Measurements from ENCODE around the gene TMEM182.

Gene TMEM182

DNA sequence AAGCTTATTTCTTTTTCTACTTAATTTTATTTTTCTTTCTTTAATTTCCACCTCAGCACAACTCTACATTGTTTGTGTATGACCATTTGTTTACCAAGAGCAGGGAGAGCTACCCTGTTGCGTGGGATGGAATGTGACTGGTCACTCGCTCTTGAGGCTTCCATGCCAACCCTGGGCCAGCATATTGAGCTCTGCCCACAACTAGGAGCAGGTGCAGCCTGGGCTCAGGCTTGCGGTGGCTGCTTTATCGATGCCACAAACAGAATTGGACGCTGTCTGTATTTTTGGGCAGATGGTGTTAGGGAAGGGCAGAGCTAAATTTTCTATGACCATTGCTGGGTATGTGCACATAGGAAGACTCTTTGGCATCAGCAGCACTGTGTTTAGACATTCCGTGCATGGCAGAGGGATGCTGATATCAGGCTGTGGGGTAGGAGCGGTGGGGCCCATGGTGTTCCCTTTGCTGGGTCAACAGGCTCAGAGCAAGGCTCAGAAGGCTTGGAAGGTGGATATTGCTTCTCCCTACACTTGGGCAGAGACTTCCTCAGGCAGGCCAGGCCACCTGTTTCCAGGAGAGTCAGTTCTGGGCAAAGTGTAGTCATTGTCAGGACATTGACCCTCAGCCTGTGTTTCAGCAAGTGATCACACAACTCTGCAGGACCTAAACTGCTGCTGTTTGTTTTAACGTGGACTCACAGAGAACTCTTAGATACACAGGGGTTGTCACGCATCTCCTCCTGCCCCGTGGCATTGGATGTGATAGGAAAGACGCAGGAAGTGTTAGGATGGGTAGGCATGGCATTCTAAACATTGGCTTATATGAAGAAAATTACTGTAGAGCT is 40.2 kb downstream of the TMEM182 start:
- DNase-seq (ENCODE audit: low read depth) = no peak

DNA sequence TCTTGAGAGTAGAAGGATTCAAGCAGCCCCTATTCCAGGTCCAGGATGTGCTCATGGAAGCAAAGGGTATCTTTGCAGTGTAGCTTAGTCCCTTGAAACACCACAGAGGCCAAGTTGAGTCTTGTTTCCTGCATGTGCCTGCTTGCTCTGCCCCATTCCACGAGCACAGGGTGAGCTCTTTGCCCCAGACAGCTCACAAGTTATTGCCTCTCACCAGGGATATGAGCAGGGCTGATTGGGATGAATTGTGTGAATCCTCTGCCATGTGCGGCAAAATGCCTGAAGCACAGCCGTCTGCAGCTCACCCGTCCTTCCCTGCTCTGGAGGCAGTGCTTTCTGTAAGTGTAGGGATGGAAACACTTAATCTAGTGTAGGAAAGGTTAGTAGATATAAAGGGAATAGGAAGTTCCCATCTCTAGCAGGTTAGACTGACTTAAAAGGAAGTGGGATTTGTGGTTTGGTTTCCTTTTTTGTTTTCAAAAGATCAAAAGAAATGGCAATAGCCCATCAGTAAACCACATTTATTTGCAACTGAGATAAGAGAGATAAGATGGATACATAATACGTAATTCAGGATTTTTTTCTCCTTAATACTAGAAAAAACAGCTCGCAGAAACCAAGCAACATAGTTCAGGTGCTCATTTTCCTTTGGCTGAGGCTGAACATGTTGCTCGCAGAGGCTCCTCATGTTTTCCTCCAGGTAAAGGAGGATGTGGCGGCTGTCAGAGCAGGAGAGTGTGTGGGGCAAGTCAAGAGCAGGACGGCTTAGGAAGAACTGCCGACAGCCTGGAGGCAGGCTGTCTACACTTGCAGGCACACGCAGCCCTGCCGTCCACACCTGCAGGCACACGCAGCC is 41.4 kb downstream of the TMEM182 start:
- DNase-seq (ENCODE audit: low read depth) = no peak

DNA sequence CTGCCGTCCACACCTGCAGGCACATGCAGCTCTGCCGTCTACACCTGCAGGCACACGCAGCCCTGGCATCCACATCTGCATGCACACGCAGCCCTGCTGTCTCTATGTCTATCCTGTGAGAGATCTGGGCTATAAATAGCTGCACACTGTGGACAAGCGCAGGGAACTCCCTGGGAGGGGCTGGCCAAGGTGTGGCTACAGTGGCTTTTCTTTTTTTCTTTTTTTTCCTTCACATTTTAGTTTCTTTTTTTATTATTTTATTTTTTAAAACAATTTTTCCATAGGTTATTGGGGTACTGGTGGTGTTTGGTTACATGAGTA is 42.0 kb downstream of the TMEM182 start:
- no peak for DNase-seq (ENCODE audit: low read depth)

DNA sequence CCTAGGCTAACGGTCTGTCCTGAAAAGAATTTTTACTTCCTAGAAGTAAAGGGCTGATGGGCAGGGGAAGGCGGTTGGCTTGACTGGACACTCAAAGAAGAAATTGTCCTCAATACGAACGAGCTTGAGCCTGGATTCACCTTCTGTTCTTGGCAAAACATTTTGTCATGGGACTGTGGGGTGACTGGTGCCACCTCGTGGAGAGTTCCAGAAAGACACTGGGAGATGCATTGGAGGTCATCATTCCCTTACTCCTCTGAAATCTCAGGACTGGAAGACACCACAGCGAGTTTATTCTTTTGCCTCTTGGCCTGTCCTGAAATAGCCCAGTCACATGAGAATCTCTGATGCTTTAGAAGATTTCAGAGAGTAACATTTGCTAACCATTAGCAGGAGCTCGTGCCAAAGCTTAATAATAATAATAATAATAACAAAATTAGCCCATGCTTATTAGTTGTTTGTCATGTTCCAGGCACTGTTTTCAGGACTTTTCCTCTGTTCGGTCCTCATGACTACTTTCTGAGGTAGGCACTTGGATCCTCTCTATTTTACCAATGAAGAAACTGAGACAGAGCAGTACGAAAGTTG is 44.5 kb downstream of the TMEM182 start:
- DNase-seq (ENCODE audit: low read depth) = peak; percentile 59

DNA sequence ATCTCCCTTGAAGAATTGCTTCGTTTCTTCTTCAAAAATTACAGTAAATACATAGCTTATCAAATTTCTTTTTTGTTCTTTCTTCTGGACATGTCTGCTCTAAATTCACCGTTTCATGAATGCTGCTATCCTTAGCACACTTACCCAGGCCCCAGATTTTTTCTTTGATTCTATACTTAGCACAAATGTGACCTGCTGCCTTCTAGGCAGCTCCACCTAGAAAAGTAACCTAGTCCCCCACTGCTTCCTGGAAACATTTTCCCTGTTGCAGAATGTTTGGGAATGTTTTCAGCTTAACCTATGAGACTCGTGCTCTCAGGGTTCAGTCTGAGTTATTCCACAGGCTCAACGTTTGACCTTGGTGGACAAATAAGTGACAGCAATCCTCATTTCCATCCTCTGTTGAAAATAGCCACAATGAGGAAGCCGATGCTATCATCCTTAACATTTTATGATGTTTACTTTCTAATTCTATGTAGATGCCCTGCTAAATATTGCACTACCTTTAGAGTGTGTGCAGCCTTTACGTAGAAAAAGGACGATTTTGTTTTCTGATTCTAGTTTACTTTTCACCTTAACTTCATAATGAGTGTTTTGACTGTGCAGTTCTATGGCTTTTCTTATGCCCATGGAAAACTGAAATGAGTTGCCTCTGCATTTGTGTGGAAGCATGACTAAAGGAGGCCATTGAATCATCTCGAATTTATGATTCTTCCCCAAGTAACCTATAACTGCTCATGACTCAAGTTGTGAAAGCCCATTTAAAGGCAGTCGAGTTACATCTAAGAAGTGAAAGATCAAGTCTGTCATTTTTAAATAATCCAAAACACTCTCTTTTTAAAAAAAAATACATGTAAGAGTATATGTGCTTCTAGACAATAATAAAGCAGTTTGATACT is 47.7 kb downstream of the TMEM182 start:
- DNase-seq (ENCODE audit: low read depth) = no peak

DNA sequence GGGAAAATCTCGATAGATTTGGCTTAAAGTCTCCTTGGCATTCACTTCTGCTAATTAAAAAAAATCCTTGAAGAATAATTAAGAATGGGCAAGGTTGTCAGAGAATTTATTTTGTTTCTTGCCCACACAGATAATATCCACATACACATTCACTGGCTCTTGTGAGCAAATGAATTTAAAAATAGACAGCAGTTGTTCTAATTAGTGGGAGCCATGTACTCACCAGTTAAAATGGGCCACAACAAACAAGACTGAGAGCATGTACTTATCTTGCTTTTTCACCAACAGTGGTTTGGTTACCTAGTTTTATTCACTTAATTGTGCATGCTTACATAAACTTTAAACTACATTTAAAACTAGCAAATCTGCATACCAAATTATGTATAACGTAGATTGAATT is 53.5 kb downstream of the TMEM182 start:
- DNase-seq (ENCODE audit: low read depth) = no peak

DNA sequence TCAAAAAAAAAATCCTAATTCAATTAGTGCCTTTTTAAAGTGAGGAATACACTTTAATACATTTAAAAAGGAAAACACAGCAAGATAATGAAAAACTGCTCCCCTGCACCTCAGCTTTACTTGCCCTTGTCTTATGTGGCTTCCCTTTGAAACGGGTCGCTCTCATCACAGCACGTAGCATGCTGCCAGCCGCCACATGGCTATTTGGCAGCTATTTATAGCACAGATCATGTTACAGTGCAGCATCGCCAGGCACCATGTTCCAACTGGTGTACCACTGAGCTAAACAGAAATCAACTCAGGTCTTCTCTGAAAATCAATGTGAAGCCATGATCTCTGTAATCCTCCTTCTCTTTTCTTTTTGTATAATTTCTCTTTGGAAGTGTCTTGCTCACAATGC is 65.1 kb downstream of the TMEM182 start:
- DNase-seq (ENCODE audit: low read depth) = peak; percentile 27

DNA sequence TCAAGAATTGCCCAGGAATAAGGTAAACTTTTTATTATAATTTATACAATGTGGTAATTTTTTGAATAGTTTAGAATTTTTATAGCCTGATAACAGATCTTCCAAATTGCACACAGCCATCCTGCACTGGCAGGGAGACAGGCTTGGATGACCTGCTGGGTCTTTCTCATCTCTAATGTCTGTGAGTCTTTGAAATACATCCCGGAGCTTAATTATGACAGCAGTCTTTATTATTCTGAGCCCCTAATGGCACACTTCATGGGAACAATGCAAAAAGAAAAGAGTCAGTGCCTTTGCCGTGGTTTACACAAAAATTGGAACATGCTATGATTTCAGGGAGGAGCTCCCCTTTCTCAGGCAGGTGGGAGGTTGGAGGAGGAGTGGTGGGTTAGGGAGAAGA is 71.0 kb downstream of the TMEM182 start:
- no peak for DNase-seq (ENCODE audit: low read depth)

DNA sequence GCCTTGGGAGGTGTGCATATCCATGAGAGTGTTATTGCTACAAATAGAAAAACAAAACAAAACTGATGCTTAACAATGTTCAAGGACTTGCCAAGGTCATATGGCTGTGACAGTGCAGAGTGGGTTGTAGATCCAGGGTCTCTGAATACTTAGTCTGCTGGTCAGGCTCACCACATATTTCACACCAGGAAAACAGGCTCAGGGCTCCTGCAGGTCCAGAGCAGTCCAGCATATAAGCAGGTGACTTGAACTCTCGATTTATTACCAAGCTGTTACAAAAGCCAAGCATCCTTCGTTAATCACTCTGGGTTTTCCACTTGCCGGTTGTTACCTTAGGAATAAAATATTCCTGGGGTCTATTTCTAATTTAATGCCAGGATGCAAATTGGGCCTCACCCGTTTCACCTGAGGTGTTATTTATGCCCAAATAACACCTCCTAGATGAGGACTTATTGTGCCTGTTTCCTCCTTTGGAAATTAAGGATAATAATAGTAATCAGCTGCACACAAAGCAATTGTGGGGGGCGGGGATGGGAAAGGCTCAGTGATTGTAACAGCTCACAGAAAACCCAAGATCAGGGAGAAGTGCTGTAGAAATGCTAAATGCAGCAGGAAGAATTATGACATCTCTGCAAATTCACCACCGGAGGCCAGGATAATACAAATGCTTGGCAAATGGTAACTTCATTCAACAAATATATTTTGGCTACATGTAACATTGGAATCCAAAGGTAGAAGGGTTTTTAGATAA is 72.9 kb downstream of the TMEM182 start:
- DNase-seq (ENCODE audit: low read depth) = no peak

DNA sequence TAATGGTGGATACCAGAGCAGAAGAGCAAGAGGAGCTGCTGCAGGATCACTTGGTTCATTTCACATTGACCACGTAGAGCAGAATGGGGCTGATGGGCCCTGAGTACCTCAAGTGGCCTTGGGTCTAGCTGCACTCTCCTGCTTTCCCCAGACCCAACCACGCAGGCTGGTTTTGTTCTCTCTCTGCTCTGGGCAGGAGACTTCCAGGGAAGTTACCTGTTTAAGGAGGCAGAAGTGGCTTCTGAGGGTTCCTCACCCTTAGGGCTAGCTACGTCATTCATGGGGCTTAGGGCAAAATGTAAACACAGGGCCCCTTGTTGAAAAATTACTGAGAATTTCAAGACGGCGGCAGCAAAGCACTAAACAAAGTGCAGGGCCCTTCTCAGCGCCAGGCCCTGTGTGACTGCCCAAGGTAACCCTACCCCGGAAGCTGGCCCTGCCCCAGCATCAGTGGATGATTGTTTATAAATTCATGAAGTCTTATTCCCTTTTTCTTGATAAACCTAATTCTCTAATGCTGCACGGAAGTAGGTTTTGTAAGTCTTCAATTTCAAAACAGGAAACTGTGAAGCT is 75.9 kb downstream of the TMEM182 start:
- DNase-seq (ENCODE audit: low read depth) = no peak

DNA sequence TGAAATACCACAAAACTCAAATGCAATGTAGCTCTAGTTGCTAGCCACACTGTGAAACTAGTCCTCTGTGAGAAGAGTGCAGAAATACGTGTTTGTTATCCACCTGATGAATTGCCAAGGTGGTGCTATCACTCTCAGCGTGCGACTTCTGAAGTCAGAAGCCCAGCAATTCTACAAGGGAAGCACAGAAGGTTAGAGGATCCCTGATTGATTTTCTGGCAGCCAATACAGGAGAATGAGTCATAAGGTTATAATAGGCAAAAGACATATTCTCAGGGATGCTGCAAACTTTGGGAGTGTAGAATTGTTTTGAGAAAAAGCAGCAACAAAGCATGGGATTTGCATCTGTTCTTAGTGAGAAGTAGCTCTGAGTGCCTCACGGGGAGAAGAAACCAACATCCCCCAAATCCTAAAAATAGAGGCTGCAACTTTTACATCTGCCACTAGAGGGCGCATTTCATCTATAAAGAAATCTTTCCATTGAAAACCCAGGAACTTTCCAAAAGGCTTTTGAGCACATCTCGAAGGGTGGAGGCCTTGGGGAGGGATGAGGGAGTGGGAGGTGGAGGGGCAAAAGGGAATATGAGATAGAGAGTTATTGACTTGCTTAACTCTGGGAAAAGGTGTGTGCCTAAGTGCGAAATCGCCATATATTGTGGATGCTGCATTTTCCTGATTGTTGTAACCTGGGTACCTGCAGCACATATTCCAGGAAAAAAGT is 78.0 kb downstream of the TMEM182 start:
- DNase-seq (ENCODE audit: low read depth) = peak; percentile 42

DNA sequence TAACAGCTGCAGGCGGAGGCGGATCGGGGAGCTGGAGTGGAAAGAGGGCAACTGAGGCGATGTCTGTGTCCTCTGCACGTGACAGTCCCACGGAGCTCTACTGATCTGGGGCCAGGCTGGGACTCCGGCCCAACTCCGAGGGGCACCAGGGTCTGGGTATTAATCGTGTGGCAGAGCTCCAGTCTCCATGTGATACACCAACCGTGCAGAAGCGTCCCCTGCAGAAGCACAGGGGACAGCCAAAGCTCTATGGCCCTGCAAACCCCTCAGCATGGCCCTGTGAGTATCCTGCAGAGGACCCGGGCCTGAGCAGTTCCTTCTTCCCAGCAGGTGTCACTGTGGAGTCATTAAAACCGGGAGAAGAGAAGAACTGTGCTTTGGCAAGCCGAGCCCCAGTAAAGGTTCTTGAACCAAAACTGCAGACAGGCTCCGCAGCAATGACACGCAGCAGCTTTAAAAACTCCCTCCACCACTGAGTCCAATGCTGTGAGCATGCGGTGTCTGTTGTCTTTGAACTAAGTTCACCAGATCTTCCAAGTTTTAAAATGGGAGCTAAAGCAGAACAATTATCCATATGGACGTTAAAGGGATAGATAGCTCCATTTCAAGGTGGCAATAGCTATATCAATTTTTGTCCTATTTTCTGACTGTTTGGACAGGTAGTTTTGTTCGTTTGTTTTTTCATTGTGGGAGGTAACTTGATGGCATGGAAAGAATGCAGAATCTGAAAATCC is 79.4 kb downstream of the TMEM182 start:
- DNase-seq (ENCODE audit: low read depth) = peak; percentile 39

DNA sequence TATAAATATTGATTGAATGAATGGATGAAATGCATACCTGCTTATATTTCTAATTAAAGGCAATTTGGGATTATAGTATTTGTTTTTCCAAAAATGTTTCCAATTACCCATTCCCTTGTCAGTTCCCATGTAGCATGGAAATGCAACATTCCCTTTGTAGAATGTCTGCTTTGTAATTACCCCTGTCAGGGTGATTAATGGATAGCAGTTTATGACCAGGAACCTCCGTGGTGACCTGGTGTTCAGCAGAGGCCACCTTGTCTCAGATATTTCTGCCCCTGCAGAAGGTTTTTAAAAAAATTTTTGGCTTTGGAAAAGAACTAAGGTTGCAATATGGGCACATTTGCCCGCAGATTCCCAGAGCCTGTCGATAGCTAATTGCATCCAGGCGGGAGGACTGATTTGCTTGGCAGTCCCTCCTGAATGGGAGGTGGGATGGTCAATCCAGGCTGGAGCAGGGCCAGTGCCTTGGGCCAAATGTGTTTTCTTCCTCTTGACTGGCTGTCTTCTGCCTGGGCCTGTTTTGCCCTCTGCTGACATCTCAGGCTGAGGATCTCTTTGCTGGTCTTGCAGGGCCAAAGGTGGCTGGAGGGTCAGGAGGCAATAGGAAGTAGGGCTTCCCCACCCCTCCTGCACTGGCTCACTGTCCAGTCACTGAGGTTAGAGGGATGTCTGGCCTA is 82.1 kb downstream of the TMEM182 start:
- no peak for DNase-seq (ENCODE audit: low read depth)

DNA sequence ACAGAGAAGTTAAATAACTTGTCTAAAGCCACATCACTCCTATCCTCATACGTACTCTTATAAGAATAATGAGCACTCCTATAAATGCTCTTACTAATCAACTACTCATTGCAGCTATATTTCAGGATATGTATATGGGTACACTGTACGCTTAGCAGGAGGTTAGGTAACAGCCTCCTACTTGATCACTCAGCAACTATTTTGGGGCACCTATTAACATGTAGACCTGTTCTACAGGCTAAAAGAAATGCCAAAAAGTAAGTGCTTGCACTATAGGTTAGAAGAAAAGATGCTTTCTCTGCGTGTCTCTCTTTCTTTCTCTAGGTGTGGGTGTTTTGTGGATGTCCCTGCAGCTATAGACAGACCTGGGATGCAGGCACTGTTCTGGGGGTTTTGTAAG is 83.1 kb downstream of the TMEM182 start:
- no peak for DNase-seq (ENCODE audit: low read depth)

DNA sequence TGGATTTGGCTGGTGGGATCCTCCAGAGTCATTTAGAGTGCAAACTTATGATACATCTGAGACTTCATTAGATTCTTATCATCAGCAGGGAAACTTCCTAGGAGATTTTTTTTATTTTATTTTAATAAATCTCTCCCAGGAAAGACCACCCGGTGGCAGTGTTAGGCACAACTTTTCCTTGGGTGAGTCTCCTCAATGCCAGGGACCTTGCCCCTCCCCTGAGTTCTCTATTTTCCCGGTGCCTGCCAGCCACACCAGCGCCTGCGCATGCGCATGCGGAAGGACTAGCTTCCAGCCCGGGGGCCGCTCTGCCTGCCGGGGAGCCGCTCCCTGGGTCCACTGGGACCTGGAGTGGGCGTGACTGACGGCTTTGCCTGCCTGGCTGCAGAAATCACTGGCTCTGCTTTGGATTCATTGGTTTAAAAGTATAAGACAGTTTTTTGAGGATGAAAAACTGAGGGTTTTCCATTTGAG is 86.6 kb downstream of the TMEM182 start:
- DNase-seq (ENCODE audit: low read depth) = peak; percentile 2

DNA sequence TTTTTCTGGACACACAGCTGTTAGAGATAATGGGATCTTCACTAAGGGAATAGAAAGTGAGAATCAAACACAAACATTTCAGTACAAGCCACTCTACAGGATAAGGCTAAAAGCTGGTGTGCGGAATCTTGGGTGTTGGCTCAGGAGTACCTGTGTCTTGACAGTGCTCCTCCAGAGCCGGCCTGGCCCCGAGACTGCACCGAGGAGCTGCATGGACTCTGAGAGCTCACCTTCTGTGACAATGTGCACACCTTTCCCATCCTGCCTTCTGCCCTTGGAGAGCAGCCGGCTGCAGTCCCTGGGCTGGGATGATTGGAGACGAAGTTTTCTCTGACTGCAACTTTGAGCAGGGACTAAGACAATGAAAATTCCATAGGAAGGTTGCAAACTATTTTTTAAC is 89.1 kb downstream of the TMEM182 start:
- DNase-seq (ENCODE audit: low read depth) = no peak

DNA sequence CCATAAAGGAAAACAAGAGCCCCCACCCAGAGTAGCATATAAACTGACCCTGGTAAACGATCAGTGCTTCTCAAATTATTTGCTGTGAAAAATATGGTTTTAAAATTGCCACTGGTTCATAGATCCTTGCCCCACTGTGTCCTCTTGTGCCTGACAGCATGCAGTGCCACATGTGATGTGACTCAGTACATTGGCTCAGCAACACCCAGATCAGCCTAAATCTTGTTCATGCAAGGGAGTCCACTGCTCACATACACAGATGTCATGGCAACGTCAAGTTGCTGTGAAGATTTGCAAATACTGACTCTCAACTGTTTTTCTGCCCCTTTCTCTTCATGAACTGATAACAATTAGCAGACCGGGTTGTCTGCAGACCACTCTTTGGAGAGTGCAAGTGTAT is 91.0 kb downstream of the TMEM182 start:
- no peak for DNase-seq (ENCODE audit: low read depth)

Measured in EH (cell line).